ENCODE data around the gene VWA5B1. TPM values are rescaled to one million over a fixed set of nuclear protein-coding genes. Genes with fewer than 3 reads are reported as not detected.
A peak's percentile ranks its signal among the peaks of the same experiment; 100 is the strongest.
"Not testable (repeated sequence)": the region's sequence is repeated elsewhere in the genome, so short reads cannot be mapped to it uniquely, and the experiment has no call there.

VWA5B1 gene
- total RNA-seq (2014; rRNA removed), result not detected in 2 replicates
- not detected for polyA plus RNA-seq (2012)

DNA sequence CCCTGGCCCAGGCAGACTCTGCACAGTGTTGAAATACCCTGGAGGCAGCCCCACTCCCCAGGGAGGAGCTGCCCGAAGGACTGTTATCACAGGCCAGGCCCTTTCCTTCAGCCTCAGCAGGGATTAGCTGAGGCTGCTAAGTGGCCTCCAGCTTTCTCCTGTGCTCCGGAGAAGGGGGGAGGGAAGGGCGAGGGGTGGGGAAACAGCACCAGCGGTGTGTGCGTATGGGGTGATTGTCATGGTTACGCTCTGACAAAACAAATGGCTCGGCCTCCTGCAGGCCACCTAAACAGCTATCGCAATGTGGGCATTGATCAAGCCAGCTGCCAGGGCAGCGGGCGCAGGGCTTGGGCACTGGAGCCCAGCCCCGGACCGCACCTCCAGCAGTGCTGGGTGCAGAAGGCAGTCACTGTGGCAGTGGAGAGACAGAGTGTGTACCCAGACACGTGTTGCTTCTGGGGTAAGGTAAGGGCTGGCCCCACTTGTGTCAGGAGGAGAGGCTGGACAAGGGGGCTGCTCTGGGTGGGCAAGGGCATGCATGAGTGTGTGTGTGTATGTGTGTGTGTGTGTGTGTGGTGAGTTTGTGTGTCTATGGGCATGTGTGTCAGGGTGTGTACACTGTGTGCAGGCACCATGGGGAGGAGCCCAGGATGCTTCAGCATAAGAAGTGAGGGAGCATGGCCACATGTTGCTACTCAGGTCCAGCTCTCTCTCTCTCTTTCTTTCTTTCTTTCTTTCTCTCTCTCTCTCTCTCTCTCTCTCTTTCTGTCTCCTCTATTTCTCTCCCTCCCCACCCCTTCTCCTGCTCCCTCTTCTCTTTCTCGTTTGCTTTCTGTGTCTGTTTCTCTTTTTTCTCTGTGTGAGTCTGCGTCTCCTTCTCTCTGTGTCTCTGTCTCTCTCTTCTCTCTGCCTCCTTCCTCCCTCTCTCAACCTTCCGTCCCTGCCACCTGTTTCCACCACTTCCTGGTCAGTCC, at the start of gene VWA5B1:
Gene VWA5B1, plus strand, starts transcription at position 252 of the 974 bp plus-strand sequence. CDS start 19,727 bp downstream, outside the sequence.
- DNase-seq (ENCODE audit: low read depth), result no peak

GRCh38 chr1:20242890-20243479, 47.7 kb upstream of the VWA5B1 start:
- no peak for DNase-seq (ENCODE audit: low read depth)

DNA sequence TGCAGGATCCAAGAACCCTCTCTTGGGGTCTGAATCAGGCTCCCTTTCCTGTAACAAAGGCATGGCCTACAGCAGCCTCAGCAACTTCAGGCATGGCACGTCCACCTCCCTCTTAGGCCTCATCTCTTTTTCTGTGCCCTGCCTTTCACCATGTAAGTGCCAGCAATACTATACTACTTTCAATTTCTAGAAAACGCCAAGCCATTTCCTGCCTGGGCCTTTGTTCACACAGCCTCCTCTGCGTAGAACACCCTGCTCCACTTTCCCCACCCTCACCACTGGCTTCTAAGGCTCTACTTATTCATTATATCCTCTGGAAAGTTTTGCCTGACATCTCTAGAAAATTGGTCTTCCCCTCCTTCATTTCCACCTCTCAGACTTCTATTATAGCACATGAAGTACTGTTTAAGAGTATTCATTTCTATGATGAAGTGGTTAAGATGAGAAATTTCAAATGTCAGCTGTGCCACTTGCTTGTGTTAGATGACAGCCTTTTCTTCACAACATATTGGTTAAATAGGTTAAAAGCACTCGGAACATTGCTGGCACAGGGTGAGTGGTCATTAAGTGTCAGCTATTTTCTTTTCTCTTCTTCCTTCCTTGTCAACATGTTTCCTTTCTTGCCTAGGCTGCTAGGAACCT, 41.6 kb upstream of the VWA5B1 start:
- DNase-seq (ENCODE audit: low read depth), result no peak

- DNase-seq (ENCODE audit: low read depth), result peak; percentile 30
Observed at GRCh38 chr1:20250340-20250989, 40.2 kb upstream of the VWA5B1 start.

DNA sequence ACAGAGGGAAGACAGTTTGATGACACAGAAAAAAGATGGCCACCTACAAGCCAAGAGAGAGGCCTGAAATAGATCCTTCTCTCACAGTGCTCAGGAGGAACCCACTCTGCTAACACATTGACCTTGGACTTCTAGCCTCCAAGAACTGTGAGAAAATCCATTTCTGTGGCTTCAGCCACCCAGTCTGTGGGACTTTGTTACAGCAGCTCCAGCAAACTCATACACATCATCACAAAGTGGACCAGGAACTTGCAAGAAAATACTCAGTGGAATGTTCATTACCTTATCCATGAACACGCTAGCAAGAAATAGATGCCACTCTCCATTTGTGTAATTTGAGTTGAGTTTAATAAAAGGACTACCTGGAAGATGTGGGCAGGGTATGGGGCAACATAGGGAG, 38.1 kb upstream of the VWA5B1 start:
- no peak for DNase-seq (ENCODE audit: low read depth)

GRCh38 chr1:20255666-20256065, 35.0 kb upstream of the VWA5B1 start:
- DNase-seq (ENCODE audit: low read depth), result peak; percentile 95

DNA sequence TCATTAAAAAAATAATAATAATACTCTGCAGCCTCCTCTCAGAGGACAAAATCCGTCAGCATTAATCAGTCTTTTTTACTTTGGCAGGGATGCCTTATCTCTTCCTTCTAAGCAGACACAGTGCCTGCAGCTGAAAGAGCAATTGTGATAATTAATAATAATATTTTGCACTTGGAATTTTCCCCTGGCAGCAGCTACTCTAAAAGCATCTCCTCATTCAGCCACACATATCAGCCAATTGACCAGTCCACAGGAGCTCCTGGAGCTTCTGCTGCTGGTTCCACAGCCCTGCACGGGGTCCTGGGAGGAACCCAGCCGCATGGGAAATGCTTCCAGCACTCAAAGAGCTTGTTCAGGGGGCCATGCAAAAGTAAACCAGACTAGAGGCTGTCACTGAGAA, 31.0 kb upstream of the VWA5B1 start:
- DNase-seq (ENCODE audit: low read depth), result no peak

- DNase-seq (ENCODE audit: low read depth), result no peak
Observed at GRCh38 chr1:20261095-20261494, 29.6 kb upstream of the VWA5B1 start.

- DNase-seq (ENCODE audit: low read depth), result no peak
Observed at GRCh38 chr1:20262810-20263534, 27.7 kb upstream of the VWA5B1 start.

GRCh38 chr1:20265250-20265649, 25.4 kb upstream of the VWA5B1 start:
- DNase-seq (ENCODE audit: low read depth), result no peak

- DNase-seq (ENCODE audit: low read depth), result no peak
Observed at GRCh38 chr1:20266141-20266540, 24.5 kb upstream of the VWA5B1 start.

- DNase-seq (ENCODE audit: low read depth), result no peak
Observed at GRCh38 chr1:20266642-20267041, 24.0 kb upstream of the VWA5B1 start.

DNA sequence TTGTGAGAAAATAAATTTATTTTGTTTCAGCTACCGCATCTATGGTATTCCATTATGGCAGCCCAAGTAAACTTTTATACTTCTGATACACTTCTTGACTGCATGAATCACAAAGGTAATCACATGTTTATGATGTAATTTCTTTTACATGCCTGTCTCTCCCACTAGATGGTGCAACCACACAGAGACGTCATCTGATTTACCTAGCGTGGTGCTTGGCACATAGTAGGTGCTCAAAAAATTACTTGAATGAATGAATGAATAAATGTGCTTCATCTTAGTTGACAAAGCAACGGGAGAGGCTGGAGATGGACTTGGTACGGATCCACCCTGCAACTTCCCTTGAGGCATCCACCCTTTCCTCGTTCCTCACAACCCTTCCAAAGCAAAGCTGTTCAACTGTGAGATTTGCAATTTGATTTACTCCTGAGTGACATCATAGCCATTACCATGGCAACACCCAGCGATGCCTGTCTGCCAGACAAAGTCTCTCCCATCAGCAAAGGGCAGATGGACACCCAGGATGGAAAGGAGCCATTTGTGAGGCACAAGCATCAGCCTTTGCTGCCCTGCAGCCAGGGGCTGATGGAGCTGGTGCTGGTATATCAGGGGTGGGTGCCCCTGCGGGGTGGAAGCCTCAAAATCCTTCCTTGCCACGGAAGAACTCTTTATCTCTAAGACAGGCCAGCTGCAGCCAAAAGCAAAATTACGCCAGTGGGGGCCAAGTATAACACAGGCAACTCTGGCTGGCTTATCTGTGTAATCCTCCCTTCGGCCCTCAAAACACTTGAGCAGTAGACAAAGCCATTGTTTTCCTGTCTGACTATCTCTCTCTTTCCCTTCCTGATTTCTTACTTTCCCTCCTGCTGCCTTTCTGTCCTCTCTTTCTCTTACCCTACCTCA, 18.9 kb upstream of the VWA5B1 start:
- no peak for DNase-seq (ENCODE audit: low read depth)

DNA sequence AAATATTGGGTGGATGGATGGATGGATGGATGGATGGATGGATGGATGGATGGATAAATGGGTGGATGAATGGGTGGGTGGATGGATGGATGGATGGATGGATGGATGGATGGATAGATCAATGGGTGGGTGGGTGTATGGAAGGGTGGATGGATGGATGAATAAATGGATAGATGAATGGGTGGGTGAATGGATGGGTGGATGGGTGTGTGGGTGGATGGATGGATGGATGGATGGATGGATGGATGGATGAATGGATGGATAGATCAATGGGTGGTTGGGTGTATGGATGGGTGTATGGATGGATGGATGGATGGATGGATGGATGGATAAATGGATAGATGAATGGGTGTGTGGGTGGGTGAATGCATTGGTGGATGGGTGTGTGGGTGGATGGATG, 17.0 kb upstream of the VWA5B1 start:
- not testable (repeated sequence) for DNase-seq (ENCODE audit: low read depth)

GRCh38 chr1:20275319-20275925, 15.3 kb upstream of the VWA5B1 start:
- DNase-seq (ENCODE audit: low read depth), result no peak

DNA sequence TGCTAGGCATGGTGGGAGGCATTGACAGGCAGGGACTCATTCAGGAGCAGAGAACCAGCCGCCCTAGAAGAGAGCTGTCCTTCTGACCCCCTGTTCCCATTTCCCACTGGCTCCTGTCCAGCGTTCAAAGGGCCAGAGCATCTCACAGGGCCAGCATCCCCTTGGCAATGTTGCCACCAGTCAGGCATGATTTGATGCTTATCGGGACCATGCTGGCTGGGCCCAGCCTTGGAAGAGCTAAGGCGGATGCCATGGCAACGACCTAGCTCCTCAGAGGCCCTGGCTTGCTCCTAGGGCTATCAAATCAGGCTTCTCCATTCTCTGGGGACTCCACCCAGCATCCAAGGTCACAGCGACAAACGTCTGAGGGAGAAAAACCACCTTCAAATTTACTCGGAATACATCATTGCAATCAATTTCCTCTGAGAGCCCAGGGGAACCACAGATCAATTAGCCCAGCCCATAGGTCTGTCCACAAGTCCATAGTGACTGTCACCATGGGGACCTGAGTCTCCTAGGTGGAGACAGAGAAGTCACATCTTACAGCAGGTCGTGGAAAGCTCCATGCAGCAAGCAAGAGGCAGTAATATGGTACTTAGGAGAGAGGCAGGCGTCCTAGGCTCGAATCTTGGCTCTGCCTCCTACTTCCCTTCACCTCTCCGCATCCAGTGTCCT, 14.1 kb upstream of the VWA5B1 start:
- no peak for DNase-seq (ENCODE audit: low read depth)

DNA sequence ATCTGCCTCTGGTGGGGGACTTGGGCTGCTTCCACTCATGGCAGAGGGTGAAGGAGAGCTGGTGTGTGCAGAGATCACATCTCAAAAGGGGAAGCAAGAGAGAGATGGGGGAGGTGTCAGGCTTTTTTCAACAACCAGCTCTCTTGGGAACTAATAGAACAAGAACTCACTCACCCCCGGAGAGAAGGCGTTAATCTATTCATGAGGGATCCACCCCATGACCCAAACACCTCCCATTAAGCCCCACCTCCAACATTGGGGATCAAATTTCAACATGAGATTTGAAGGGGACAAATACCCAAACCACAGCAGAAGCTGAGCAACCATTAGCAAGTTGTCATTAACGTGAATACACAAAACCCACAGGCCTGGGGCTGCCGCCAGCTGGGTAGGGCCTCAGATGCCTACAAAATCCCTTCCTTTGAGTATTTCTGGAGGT, 12.0 kb upstream of the VWA5B1 start:
- no peak for DNase-seq (ENCODE audit: low read depth)

DNA sequence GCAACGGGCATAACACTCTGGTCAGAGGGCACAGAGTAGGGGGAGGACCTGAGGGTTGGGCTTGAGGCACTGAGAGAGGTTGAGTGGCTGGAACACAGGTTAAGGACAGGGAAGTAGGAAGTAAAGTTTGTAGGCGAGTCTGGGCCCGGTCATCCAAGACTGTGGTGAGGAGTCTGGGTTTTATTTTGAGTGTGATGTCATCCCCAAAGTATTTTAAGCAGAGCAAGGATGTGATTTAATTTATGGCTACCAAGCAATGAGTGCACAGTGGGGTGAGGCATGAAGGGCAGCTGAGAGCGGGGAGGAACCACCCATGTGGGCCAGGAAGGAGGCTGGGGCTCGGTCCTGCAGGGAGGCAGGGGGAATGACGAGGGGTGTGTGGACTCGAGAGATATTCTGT, 11.2 kb upstream of the VWA5B1 start:
- DNase-seq (ENCODE audit: low read depth), result peak; percentile 49

GRCh38 chr1:20280341-20280740, 10.3 kb upstream of the VWA5B1 start:
- no peak for DNase-seq (ENCODE audit: low read depth)
